ENCODE data around the gene NRCAM.

DNA sequence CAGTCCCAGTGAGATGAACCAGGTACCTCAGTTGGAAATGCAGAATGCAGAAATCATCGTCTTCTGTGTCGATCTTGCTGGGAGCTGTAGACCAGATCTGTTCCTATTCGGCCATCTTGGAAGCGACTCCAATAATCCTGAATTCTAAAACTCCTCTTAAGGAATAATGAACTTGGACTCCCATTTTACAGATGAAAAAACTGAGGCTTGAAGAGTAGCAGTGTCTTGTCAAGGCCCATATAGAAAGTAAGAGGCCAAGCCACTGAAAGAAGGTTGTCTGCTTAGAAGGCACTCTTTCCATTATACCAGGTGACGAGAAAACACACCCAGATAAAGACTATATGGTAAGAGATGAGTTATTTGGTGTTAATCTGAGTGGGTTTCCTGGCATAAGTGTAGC, 177.5 kb downstream of the NRCAM start:
- TF ChIP-seq CREB1 (IDR thresholded peaks at IDR 0.05; ENCODE audit: low read depth) (no peak), HDAC2 (IDR thresholded peaks at IDR 0.05) (no peak), SUPT20H (IDR thresholded peaks at IDR 0.05; ENCODE audit: borderline replicate concordance, control insufficient read depth, low read depth, low read length) (no peak), POLR2A (IDR thresholded peaks at IDR 0.05; ENCODE audit: low read depth, low read length) (no peak), PAX5 (IDR thresholded peaks at IDR 0.05; ENCODE audit: borderline replicate concordance, low read depth, low read length) (no peak), MYC (IDR thresholded peaks at IDR 0.05; ENCODE audit: insufficient read depth, insufficient read length, insufficient replicate concordance, low read length, severe bottlenecking) (no peak), EP300 (IDR thresholded peaks at IDR 0.05; ENCODE audit: borderline replicate concordance in 1 of 2, control insufficient read depth in 1 of 2, low read depth in 2 of 2, low read length in 2 of 2) (no peak), ZZZ3 (IDR thresholded peaks at IDR 0.05; ENCODE audit: control insufficient read depth, insufficient read length, low read depth) (no peak), MAX (IDR thresholded peaks at IDR 0.05; ENCODE audit: low read depth, low read length) (no peak)
- TF ChIP-seq, protein P1, sequence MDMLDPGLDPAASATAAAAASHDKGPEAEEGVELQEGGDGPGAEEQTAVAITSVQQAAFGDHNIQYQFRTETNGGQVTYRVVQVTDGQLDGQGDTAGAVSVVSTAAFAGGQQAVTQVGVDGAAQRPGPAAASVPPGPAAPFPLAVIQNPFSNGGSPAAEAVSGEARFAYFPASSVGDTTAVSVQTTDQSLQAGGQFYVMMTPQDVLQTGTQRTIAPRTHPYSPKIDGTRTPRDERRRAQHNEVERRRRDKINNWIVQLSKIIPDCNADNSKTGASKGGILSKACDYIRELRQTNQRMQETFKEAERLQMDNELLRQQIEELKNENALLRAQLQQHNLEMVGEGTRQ (IDR thresholded peaks at IDR 0.05; ENCODE audit: borderline replicate concordance, low read depth, low read length) = no peak
